GM12878 (cell line): ENCODE data around the gene MAPK8IP3. TPM values are rescaled to one million over a fixed set of nuclear protein-coding genes. Genes with fewer than 3 reads are reported as not detected.

ENCODE experiments used
- ATAC-seq: fragments of 200-7000 bp; cut with Tn5 transposase; 3 replicates; pipeline ENCODE4 v1.9.1; 2020; ENCODE audit warnings: mild to moderate bottlenecking, moderate library complexity
- BruUV-seq: library from RNA; stranded (reverse); fragments of 400-500 nt; replicated peaks from 2 replicates; lab custom pipeline; 2021; lab: Mats Ljungman, UMichigan
- CTCF ChIA-PET: fragments of 300-600 bp; sonication (Branson Sonifier 250); formaldehyde crosslinking; extraction: SDS; loops from one replicate; lab custom pipeline; 2021; ENCODE audit warnings: inconsistent platforms; lab: Yijun Ruan, JAX
- POLR2A ChIA-PET: fragments of 350-600 bp; formaldehyde crosslinking; extraction: SDS; loops from one replicate; lab custom pipeline; 2021; ENCODE audit warnings: inconsistent platforms; lab: Charles Lee
- RAD21 ChIA-PET: fragments of 300-600 bp; sonication (Branson Sonifier 250); formaldehyde crosslinking; loops from one replicate; lab custom pipeline; 2023; ENCODE audit warnings: antibody characterized with exemption; ENCODE audit not compliant: unreplicated experiment; lab: Charles Lee
- SMC1A ChIA-PET: fragments of 300-600 bp; sonication (Branson Sonifier 250); formaldehyde crosslinking; loops from one replicate; lab custom pipeline; 2023; ENCODE audit not compliant: unreplicated experiment, uncharacterized antibody; lab: Charles Lee
- DNase-seq: peaks from one replicate; pipeline ENCODE4 v3.0.0-alpha.2; 2011; ENCODE audit warnings: low read depth, low spot score
- FAIRE-seq: peaks from 3 replicates; lab custom pipeline; 2011; peaks lifted over from hg19 to GRCh38; lab: Jason Lieb, UNC
- H2AFZ ChIP-seq: 2 replicates; pipeline ENCODE4 v1.6.0; 2011; ENCODE audit warnings: low read depth, low read length, control low read depth; ENCODE audit not compliant: control insufficient read depth
- H3K27ac ChIP-seq: 2 replicates; pipeline ENCODE4 v1.5.1; 2011; ENCODE audit warnings: control low read depth; ENCODE audit not compliant: control insufficient read depth, insufficient read depth
- H3K27me3 ChIP-seq, 2 experiments: replicated peaks in 1 of 2; 2 replicates each; pipeline versions ENCODE4 v1.6.0 to v1.6.1; 2011; ENCODE audit warnings: low read length in 1 of 2; ENCODE audit not compliant: control insufficient read depth in 2 of 2, insufficient read depth in 2 of 2
- H3K36me3 ChIP-seq, 2 experiments: 2 replicates each; pipeline ENCODE4 v1.5.1; 2011; ENCODE audit warnings: low read length in 1 of 2; ENCODE audit not compliant: control insufficient read depth in 2 of 2, insufficient read depth in 2 of 2
- H3K4me1 ChIP-seq: 2 replicates; pipeline ENCODE4 v1.6.1; 2011; ENCODE audit warnings: mild to moderate bottlenecking, low read length, moderate library complexity, mixed read lengths; ENCODE audit not compliant: control insufficient read depth, insufficient read depth
- H3K4me2 ChIP-seq: 2 replicates; pipeline ENCODE4 v1.6.0; 2011; ENCODE audit warnings: control low read depth; ENCODE audit not compliant: control insufficient read depth, insufficient read depth
- H3K4me3 ChIP-seq: fragments of 200-600 bp; sonication (generic); 2 replicates; pipeline ENCODE4 v1.5.1; 2016
- H3K79me2 ChIP-seq: 2 replicates; pipeline ENCODE4 v1.6.0; 2011; ENCODE audit warnings: low read length; ENCODE audit not compliant: control insufficient read depth, insufficient read depth
- H3K9ac ChIP-seq: 2 replicates; pipeline ENCODE4 v1.8.0; 2011; ENCODE audit warnings: low read length, control low read depth, mixed read lengths; ENCODE audit not compliant: control insufficient read depth, insufficient read depth
- H3K9me3 ChIP-seq: replicated peaks from 3 replicates; pipeline ENCODE4 v1.5.1; 2011; ENCODE audit warnings: mild to moderate bottlenecking, low read length; ENCODE audit not compliant: control insufficient read depth, insufficient read depth
- H4K20me1 ChIP-seq: 2 replicates; pipeline ENCODE4 v1.6.0; 2011; ENCODE audit not compliant: control insufficient read depth, insufficient read depth
- ATF3 ChIP-seq: IDR thresholded peaks from 2 replicates; pipeline ENCODE4 v1.6.1; 2011; ENCODE audit warnings: low read depth, mild to moderate bottlenecking, low read length, moderate library complexity, borderline replicate concordance; ENCODE audit errors: extremely low read depth
- BACH1 ChIP-seq: fragments of 450-650 bp; IDR thresholded peaks from 2 replicates; pipeline ENCODE4 v1.6.1; 2017; ENCODE audit warnings: mild to moderate bottlenecking, borderline replicate concordance
- BCL11A ChIP-seq: IDR thresholded peaks from 2 replicates; pipeline ENCODE4 v1.6.1; 2011; ENCODE audit warnings: low read depth, low read length
- BCLAF1 ChIP-seq: fragments of 450-650 bp; IDR thresholded peaks from 2 replicates; pipeline ENCODE4 v1.6.1; 2017; ENCODE audit warnings: antibody characterized with exemption, mild to moderate bottlenecking, moderate library complexity
- BRCA1 ChIP-seq: IDR thresholded peaks from 2 replicates; pipeline ENCODE4 v1.6.1; 2011; ENCODE audit warnings: low read depth, low read length, improper control_type of control experiment
- CBX5 ChIP-seq: sonication (generic); IDR thresholded peaks from 2 replicates; pipeline ENCODE4 v1.6.1; 2016; ENCODE audit warnings: low read depth, moderate library complexity, mild to moderate bottlenecking, inconsistent platforms
- GATAD2B ChIP-seq: fragments of 450-650 bp; conservative IDR thresholded peaks from 2 replicates; pipeline ENCODE4 v1.6.1; 2017; ENCODE audit warnings: low read depth, mild to moderate bottlenecking, moderate library complexity
- IKZF1 ChIP-seq: fragments of 450-650 bp; conservative IDR thresholded peaks from 2 replicates; pipeline ENCODE4 v1.6.1; 2017; ENCODE audit warnings: antibody characterized with exemption, mild to moderate bottlenecking
- IRF3 ChIP-seq: fragments of 450-650 bp; IDR thresholded peaks from 2 replicates; pipeline ENCODE4 v1.6.1; 2014; ENCODE audit warnings: mild to moderate bottlenecking
- MEF2A ChIP-seq: IDR thresholded peaks from 2 replicates; pipeline ENCODE4 v1.6.1; 2011; ENCODE audit warnings: low read depth, mild to moderate bottlenecking, low read length, moderate library complexity; ENCODE audit not compliant: insufficient read depth
- MEF2B ChIP-seq: fragments of 450-650 bp; IDR thresholded peaks from 2 replicates; pipeline ENCODE4 v1.6.1; 2018; ENCODE audit warnings: mild to moderate bottlenecking, moderate library complexity; ENCODE audit not compliant: partially characterized antibody, poor library complexity, severe bottlenecking
- NRF1 ChIP-seq: conservative IDR thresholded peaks from 2 replicates; pipeline ENCODE4 v1.6.1; 2011; ENCODE audit warnings: mild to moderate bottlenecking, low read depth, low read length, improper control_type of control experiment
- PKNOX1 ChIP-seq: fragments of 450-650 bp; IDR thresholded peaks from 2 replicates; pipeline ENCODE4 v1.6.1; 2016; ENCODE audit warnings: mild to moderate bottlenecking
- RCOR1 ChIP-seq: conservative IDR thresholded peaks from 2 replicates; pipeline ENCODE4 v1.6.1; 2012; ENCODE audit warnings: low read depth, low read length, improper control_type of control experiment
- SMARCA5 ChIP-seq: fragments of 450-650 bp; IDR thresholded peaks from 2 replicates; pipeline ENCODE4 v1.6.1; 2017; ENCODE audit warnings: mild to moderate bottlenecking
- SUPT20H ChIP-seq: IDR thresholded peaks from 2 replicates; pipeline ENCODE4 v1.6.1; 2011; ENCODE audit warnings: low read depth, mild to moderate bottlenecking, low read length, moderate library complexity, borderline replicate concordance; ENCODE audit not compliant: control insufficient read depth
- USF2 ChIP-seq: IDR thresholded peaks from 2 replicates; pipeline ENCODE4 v1.6.1; 2011; ENCODE audit warnings: low read depth, low read length, improper control_type of control experiment, borderline replicate concordance
- ZSCAN29 ChIP-seq: fragments of 450-650 bp; IDR thresholded peaks from 2 replicates; pipeline ENCODE4 v1.6.1; 2017; ENCODE audit warnings: mild to moderate bottlenecking, moderate library complexity
- WGBS: methylation state at CpG from one replicate; pipeline ENCODE4 v1.1.6; 2016; ENCODE audit warnings: low lambda C conversion rate; ENCODE audit not compliant: insufficient replicate concordance, insufficient coverage; ENCODE audit errors: missing lambda C conversion rate; 5-methylcytosine and 5-hydroxymethylcytosine counted together
- in situ Hi-C: fragments of 300-500 bp; cut with MboI; formaldehyde crosslinking; loops from 9 replicates; pipeline ENCODE4 v1.14.3; 2018; ENCODE audit warnings: mixed read lengths
- intact Hi-C: fragments of 100-400 bp; cut with micrococcal nuclease; formaldehyde crosslinking; loops from one replicate; pipeline ENCODE4 v1.14.2; 2022; ENCODE audit not compliant: unreplicated experiment
- polyA plus RNA-seq, 11 experiments: library from polyadenylated mRNA; depleted of rRNA in 4 of 11; unstranded in 6 of 11; stranded (reverse) in 5 of 11; fragments of >200 nt; fragmentation: Nextera tagmentation in 4 of 11; fragmentation: Illumina TruSeq in 1 of 11; extraction: Ambion mirVana in 4 of 11; extraction: Trizol in 1 of 11; gene quantifications; 1 replicate in 1 of 11; 2 replicates in 10 of 11; pipeline versions ENCODE4 v1.2.1 to v1.2.3, GENCODE V29; 2011 to 2016; ENCODE audit warnings: inconsistent platforms in 2 of 11, missing spikeins in 2 of 11, low read depth in 1 of 11
- total RNA-seq, 4 experiments: library from RNA; depleted of rRNA in 3 of 4; stranded (reverse); fragments of >200 nt in 3 of 4; fragmentation: Illumina TruSeq in 1 of 4; extraction: Trizol in 1 of 4; gene quantifications; 2 replicates each; pipeline versions ENCODE4 v1.2.1 to v1.2.3, GENCODE V29; 2013 to 2021

The MAPK8IP3 gene
- total and polyA plus RNA-seq, 10 of the 15 experiments (the other 5 are each of a cell fraction or from before 2014, with no cell fraction given) = 0.06 to 67.9 (median 18.2) TPM

- H3K27me3 ChIP-seq = no peaks in the 10 kb centered on the region
- peaks cover 19 to 22% of the 10 kb centered on the region in 2 experiments for H3K36me3 ChIP-seq
- H3K9me3 ChIP-seq = no peaks in the 10 kb centered on the region
- no peak overlapping the region for H3K27ac ChIP-seq
- TF ChIP-seq ZSCAN29 = no peak
- TF ChIP-seq PKNOX1 = no peak
- no peak for TF ChIP-seq USF2
- no peak for TF ChIP-seq NRF1
- TF ChIP-seq IKZF1 = no peak
- TF ChIP-seq SUPT20H = no peak
- no peak for TF ChIP-seq GATAD2B
- TF ChIP-seq BCLAF1 = no peak
- TF ChIP-seq RCOR1 = no peak
- TF ChIP-seq IRF3 = no peak
- TF ChIP-seq ATF3 = no peak
- TF ChIP-seq MEF2A = no peak
- TF ChIP-seq BACH1 = no peak
- no peak for TF ChIP-seq BCL11A
- no peak for TF ChIP-seq MEF2B
- no peak for TF ChIP-seq BRCA1
- no peak for TF ChIP-seq CBX5
- TF ChIP-seq SMARCA5 = no peak
- CTCF ChIA-PET = interaction anchor here (1.2 to 1.3 kb wide), 2 partner anchors 20 to 22 kb away, joined by 3 to 4 read pairs; no protein-coding TSS in a partner anchor
- in situ Hi-C loops = no loop called here
- no peak for ATAC-seq
- H3K9ac ChIP-seq = no peak overlapping the region
- POLR2A ChIA-PET = no interaction called here
- intact Hi-C loops = no loop called here
- no peak overlapping the region for H3K4me2 ChIP-seq
- H2AFZ ChIP-seq = no peak overlapping the region
- no peak for FAIRE-seq
- H4K20me1 ChIP-seq = no peaks in the 10 kb centered on the region
- BruUV-seq = TSS peak; percentile 46
- no peak for DNase-seq
- WGBS = 79% methylated on average over 6 of the region's 6 CpGs
- H3K4me3 ChIP-seq = no peak overlapping the region
- SMC1A ChIA-PET = no interaction called here
- peaks cover 4% of the 10 kb centered on the region for H3K79me2 ChIP-seq
- RAD21 ChIA-PET = no interaction called here
- H3K4me1 ChIP-seq = peaks cover 4% of the 10 kb centered on the region; the same call in 1 of the 2 replicates
Observed at GRCh38 chr16:1701216-1701878, 4.6 kb upstream of the MAPK8IP3 start.
